Measurements from ENCODE around the gene WNT7A.

GRCh38 chr3:13768453-13768852, 111.4 kb downstream of the WNT7A start:
- no peak for TF ChIP-seq MXI1 (IDR thresholded peaks at IDR 0.05; ENCODE audit: low read depth, low read length)
- no peak for TF ChIP-seq EZH2phosphoT487 (IDR thresholded peaks at IDR 0.05; ENCODE audit: borderline replicate concordance, low read depth)
- no peak for TF ChIP-seq USF2 (IDR thresholded peaks at IDR 0.05; ENCODE audit: borderline replicate concordance, low read depth, low read length)
- TF ChIP-seq CTCF (IDR thresholded peaks at IDR 0.05), result no peak
- TF ChIP-seq IRF3 (IDR thresholded peaks at IDR 0.05; ENCODE audit: low read depth, low read length), result no peak

Data from SK-N-SH (cell line).